ENCODE results near the gene ADARB2.

The ADARB2 gene

GRCh38 chr10:1674501-1674900 is 62.8 kb downstream of the ADARB2 start:
- in situ Hi-C loops (cut with MboI; ENCODE audit: low pct_unique_long_range_greater_than_20kb, low sequenced_read_pairs, unreplicated experiment) = no loop called here
- peak; percentile 69 for DNase-seq (ENCODE audit: low spot score)
- no peak for TF ChIP-seq CTCF (IDR thresholded peaks at IDR 0.05; ENCODE audit: extremely low read depth, insufficient read depth, missing control alignments)

GRCh38 chr10:1673568-1674345 is 63.6 kb downstream of the ADARB2 start:
- in situ Hi-C loops (cut with MboI; ENCODE audit: low pct_unique_long_range_greater_than_20kb, low sequenced_read_pairs, unreplicated experiment) = no loop called here
- TF ChIP-seq CTCF (IDR thresholded peaks at IDR 0.05; ENCODE audit: extremely low read depth, insufficient read depth, missing control alignments) = no peak
- DNase-seq (ENCODE audit: low spot score) = no peak

- DNase-seq (ENCODE audit: low spot score) = no peak
- no peak for TF ChIP-seq CTCF (IDR thresholded peaks at IDR 0.05; ENCODE audit: extremely low read depth, insufficient read depth, missing control alignments)
- in situ Hi-C loops (cut with MboI; ENCODE audit: low pct_unique_long_range_greater_than_20kb, low sequenced_read_pairs, unreplicated experiment) = no loop called here
Measured at GRCh38 chr10:1672001-1672781, 65.1 kb downstream of the ADARB2 start.

- in situ Hi-C loops (cut with MboI; ENCODE audit: low pct_unique_long_range_greater_than_20kb, low sequenced_read_pairs, unreplicated experiment) = no loop called here
- TF ChIP-seq CTCF (IDR thresholded peaks at IDR 0.05; ENCODE audit: extremely low read depth, insufficient read depth, missing control alignments) = no peak
- no peak for DNase-seq (ENCODE audit: low spot score)
Measured at GRCh38 chr10:1671366-1672000, 65.8 kb downstream of the ADARB2 start.

GRCh38 chr10:1670541-1671365 is 66.6 kb downstream of the ADARB2 start:
- no peak for DNase-seq (ENCODE audit: low spot score)
- in situ Hi-C loops (cut with MboI; ENCODE audit: low pct_unique_long_range_greater_than_20kb, low sequenced_read_pairs, unreplicated experiment) = no loop called here

More at GRCh38 chr10:1670541-1671365, 66.6 kb downstream of the ADARB2 start:
- TF ChIP-seq CTCF (IDR thresholded peaks at IDR 0.05; ENCODE audit: extremely low read depth, insufficient read depth, missing control alignments) = no peak
